Measurements from ENCODE around the gene PAGE2.

DNA sequence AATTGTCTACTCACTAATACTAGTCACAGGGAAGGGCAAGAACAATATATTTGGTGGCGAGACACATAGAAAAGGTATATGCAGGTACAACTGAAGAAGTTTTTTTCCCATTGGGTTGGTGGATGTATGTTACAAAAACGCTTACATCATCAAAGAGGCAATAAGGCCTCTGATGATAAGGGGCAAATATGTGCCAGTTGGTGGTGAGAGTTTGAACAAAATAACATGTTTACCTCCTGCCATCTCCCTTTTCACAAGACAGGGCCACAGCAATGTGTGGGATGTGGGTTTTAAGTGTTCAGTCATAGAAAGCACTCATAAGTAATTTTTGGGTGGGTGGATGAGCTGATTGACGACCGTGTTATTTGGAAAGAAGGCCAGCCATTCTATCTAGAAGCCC is 41.7 kb downstream of the PAGE2 start:
- no peak for TF ChIP-seq CTCF (IDR thresholded peaks at IDR 0.05; ENCODE audit: poor library complexity, severe bottlenecking)
- TF ChIP-seq, protein P1, sequence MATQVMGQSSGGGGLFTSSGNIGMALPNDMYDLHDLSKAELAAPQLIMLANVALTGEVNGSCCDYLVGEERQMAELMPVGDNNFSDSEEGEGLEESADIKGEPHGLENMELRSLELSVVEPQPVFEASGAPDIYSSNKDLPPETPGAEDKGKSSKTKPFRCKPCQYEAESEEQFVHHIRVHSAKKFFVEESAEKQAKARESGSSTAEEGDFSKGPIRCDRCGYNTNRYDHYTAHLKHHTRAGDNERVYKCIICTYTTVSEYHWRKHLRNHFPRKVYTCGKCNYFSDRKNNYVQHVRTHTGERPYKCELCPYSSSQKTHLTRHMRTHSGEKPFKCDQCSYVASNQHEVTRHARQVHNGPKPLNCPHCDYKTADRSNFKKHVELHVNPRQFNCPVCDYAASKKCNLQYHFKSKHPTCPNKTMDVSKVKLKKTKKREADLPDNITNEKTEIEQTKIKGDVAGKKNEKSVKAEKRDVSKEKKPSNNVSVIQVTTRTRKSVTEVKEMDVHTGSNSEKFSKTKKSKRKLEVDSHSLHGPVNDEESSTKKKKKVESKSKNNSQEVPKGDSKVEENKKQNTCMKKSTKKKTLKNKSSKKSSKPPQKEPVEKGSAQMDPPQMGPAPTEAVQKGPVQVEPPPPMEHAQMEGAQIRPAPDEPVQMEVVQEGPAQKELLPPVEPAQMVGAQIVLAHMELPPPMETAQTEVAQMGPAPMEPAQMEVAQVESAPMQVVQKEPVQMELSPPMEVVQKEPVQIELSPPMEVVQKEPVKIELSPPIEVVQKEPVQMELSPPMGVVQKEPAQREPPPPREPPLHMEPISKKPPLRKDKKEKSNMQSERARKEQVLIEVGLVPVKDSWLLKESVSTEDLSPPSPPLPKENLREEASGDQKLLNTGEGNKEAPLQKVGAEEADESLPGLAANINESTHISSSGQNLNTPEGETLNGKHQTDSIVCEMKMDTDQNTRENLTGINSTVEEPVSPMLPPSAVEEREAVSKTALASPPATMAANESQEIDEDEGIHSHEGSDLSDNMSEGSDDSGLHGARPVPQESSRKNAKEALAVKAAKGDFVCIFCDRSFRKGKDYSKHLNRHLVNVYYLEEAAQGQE (IDR thresholded peaks at IDR 0.05; ENCODE audit: borderline replicate concordance), result no peak
- no peak for TF ChIP-seq EZH2 (IDR thresholded peaks at IDR 0.05; ENCODE audit: borderline replicate concordance, insufficient read depth, low read length, poor library complexity, severe bottlenecking)

Measured in neural cell (in vitro differentiated cells).